IMR-90 (cell line): Measurements from ENCODE around the gene ACTRT2. TPM values are rescaled to one million over a fixed set of nuclear protein-coding genes. Genes with fewer than 3 reads are reported as not detected.

Source experiments
- ATAC-seq: fragments of 200-7000 bp; cut with Tn5 transposase; 2 replicates; pipeline ENCODE4 v1.9.1; 2020; ENCODE audit warnings: low read depth, mild to moderate bottlenecking, moderate library complexity
- BruUV-seq: library from RNA; stranded (reverse); fragments of 400-500 nt; replicated peaks from 2 replicates; lab custom pipeline; 2021; lab: Mats Ljungman, UMichigan
- CTCF ChIA-PET: fragments of 300-600 bp; formaldehyde crosslinking; extraction: SDS; loops from one replicate; lab custom pipeline; 2021; ENCODE audit warnings: antibody characterized with exemption; lab: Yijun Ruan, JAX
- POLR2A ChIA-PET: fragments of 300-600 bp; sonication (Branson Sonifier 250); formaldehyde crosslinking; loops from one replicate; lab custom pipeline; 2022; ENCODE audit warnings: antibody characterized with exemption; ENCODE audit not compliant: unreplicated experiment; lab: Charles Lee
- DNase-seq: peaks from one replicate; pipeline ENCODE4 v3.0.0; 2013
- H2AFZ ChIP-seq: replicated peaks from 2 replicates; pipeline ENCODE3; 2013; ENCODE audit warnings: low read length, mild to moderate bottlenecking; ENCODE audit not compliant: poor library complexity
- H2AK5ac ChIP-seq: 2 replicates; pipeline ENCODE4 v1.6.1; 2013; ENCODE audit warnings: low read depth, low read length, inconsistent platforms
- H2AK9ac ChIP-seq: replicated peaks from 2 replicates; pipeline ENCODE3; 2013; ENCODE audit warnings: mild to moderate bottlenecking, low read depth, low read length, moderate library complexity; ENCODE audit not compliant: poor library complexity
- H2BK120ac ChIP-seq: 2 replicates; pipeline ENCODE4 v1.6.1; 2013; ENCODE audit warnings: low read depth, low read length, inconsistent platforms
- H2BK15ac ChIP-seq: 3 replicates; pipeline ENCODE4 v1.6.1; 2013; ENCODE audit warnings: low read depth, low read length, inconsistent platforms
- H2BK20ac ChIP-seq: 2 replicates; pipeline ENCODE4 v1.6.1; 2013; ENCODE audit warnings: low read depth, mild to moderate bottlenecking, inconsistent platforms, low read length, moderate library complexity
- H2BK5ac ChIP-seq: 2 replicates; pipeline ENCODE4 v1.6.1; 2013; ENCODE audit warnings: mild to moderate bottlenecking, low read depth, low read length, inconsistent platforms; ENCODE audit not compliant: poor library complexity, severe bottlenecking
- H3K14ac ChIP-seq: replicated peaks from 2 replicates; pipeline ENCODE4 v1.6.1; 2013; ENCODE audit warnings: low read depth, low read length, inconsistent platforms
- H3K18ac ChIP-seq: 2 replicates; pipeline ENCODE4 v1.6.1; 2013; ENCODE audit warnings: low read depth, low read length, control low read depth
- H3K23ac ChIP-seq: 2 replicates; pipeline ENCODE4 v1.6.1; 2013; ENCODE audit warnings: low read depth, low read length, inconsistent platforms
- H3K27ac ChIP-seq: 2 replicates; pipeline ENCODE4 v1.5.1; 2013; ENCODE audit warnings: mild to moderate bottlenecking, control low read depth, low read length; ENCODE audit not compliant: insufficient read depth
- H3K27me3 ChIP-seq: 2 replicates; pipeline ENCODE4 v1.6.1; 2013; ENCODE audit warnings: low read length; ENCODE audit not compliant: control insufficient read depth, insufficient read depth
- H3K36me3 ChIP-seq: 2 replicates; pipeline ENCODE4 v1.6.1; 2013; ENCODE audit warnings: low read length, mixed read lengths; ENCODE audit not compliant: control insufficient read depth, insufficient read depth
- H3K4ac ChIP-seq: 2 replicates; pipeline ENCODE4 v1.6.1; 2013; ENCODE audit warnings: low read depth, low read length, inconsistent platforms
- H3K4me1 ChIP-seq: 2 replicates; pipeline ENCODE4 v1.6.1; 2013; ENCODE audit warnings: low read length, mixed read lengths; ENCODE audit not compliant: control insufficient read depth, insufficient read depth
- H3K4me2 ChIP-seq: 2 replicates; pipeline ENCODE4 v1.6.1; 2013; ENCODE audit warnings: low read depth, mild to moderate bottlenecking, control low read depth, low read length, moderate library complexity
- H3K4me3 ChIP-seq: 2 replicates; pipeline ENCODE4 v1.5.1; 2013; ENCODE audit warnings: low read depth, mild to moderate bottlenecking, control low read depth, low read length, moderate library complexity; ENCODE audit not compliant: insufficient read depth
- H3K56ac ChIP-seq: 2 replicates; pipeline ENCODE4 v1.6.1; 2013; ENCODE audit warnings: low read length, inconsistent platforms; ENCODE audit not compliant: insufficient read depth; ENCODE audit errors: extremely low read depth
- H3K79me1 ChIP-seq, 2 experiments: 2 replicates each; pipeline ENCODE4 v1.6.1; 2013; ENCODE audit warnings: low read length in 2 of 2, inconsistent platforms in 1 of 2, low read depth in 1 of 2
- H3K9ac ChIP-seq: 2 replicates; pipeline ENCODE4 v1.6.1; 2013; ENCODE audit warnings: low read depth, low read length, control low read depth
- H3K9me1 ChIP-seq: 2 replicates; pipeline ENCODE4 v1.6.1; 2013; ENCODE audit warnings: low read length, inconsistent platforms; ENCODE audit not compliant: insufficient read depth
- H3K9me3 ChIP-seq: 2 replicates; pipeline ENCODE4 v1.6.1; 2013; ENCODE audit warnings: low read length; ENCODE audit not compliant: control insufficient read depth, insufficient read depth
- H4K20me1 ChIP-seq: 2 replicates; pipeline ENCODE4 v1.6.1; 2013; ENCODE audit warnings: low read length, inconsistent platforms; ENCODE audit not compliant: insufficient read depth
- H4K5ac ChIP-seq: 2 replicates; pipeline ENCODE4 v1.6.1; 2013; ENCODE audit warnings: mild to moderate bottlenecking, low read depth, low read length, control low read depth
- H4K8ac ChIP-seq, 2 experiments: 2 replicates each; pipeline ENCODE4 v1.6.1; 2013; ENCODE audit warnings: low read depth in 2 of 2, low read length in 2 of 2, control low read depth in 1 of 2, inconsistent platforms in 1 of 2
- H4K91ac ChIP-seq: 2 replicates; pipeline ENCODE4 v1.6.1; 2013; ENCODE audit warnings: low read depth, low read length, inconsistent platforms; ENCODE audit not compliant: insufficient read depth
- BHLHE40 ChIP-seq: fragments of 150-350 bp; IDR thresholded peaks from 2 replicates; pipeline ENCODE4 v1.6.1; 2016; ENCODE audit warnings: mild to moderate bottlenecking, low read depth, low read length
- CEBPB ChIP-seq: IDR thresholded peaks from 2 replicates; pipeline ENCODE4 v1.6.1; 2012; ENCODE audit warnings: low read depth, low read length, improper control_type of control experiment
- MAFK ChIP-seq: IDR thresholded peaks from 2 replicates; pipeline ENCODE4 v1.6.1; 2012; ENCODE audit warnings: low read depth, low read length, improper control_type of control experiment
- RCOR1 ChIP-seq: IDR thresholded peaks from 2 replicates; pipeline ENCODE4 v1.6.1; 2012; ENCODE audit warnings: mild to moderate bottlenecking, low read length, improper control_type of control experiment; ENCODE audit not compliant: insufficient replicate concordance
- SMC3 ChIP-seq: fragments of 150-350 bp; IDR thresholded peaks from 2 replicates; pipeline ENCODE4 v1.6.1; 2016; ENCODE audit warnings: low read depth, mild to moderate bottlenecking, antibody characterized with exemption, low read length, moderate library complexity
- WGBS, 2 experiments: methylation state at CpG; one replicate each; pipeline versions ENCODE4 v1.1.5 to v1.1.7; 2013; ENCODE audit warnings: missing lambda C conversion rate in 2 of 2; ENCODE audit not compliant: insufficient read length in 1 of 2; ENCODE audit errors: extremely low coverage in 2 of 2; 5-methylcytosine and 5-hydroxymethylcytosine counted together
- dilution Hi-C: fragments of 300-500 bp; cut with HindIII; formaldehyde crosslinking; loops from one replicate; pipeline ENCODE4 v1.14.3; 2018; ENCODE audit warnings: low sequenced_read_pairs; ENCODE audit not compliant: unreplicated experiment
- in situ Hi-C: fragments of 300-500 bp; cut with MboI; formaldehyde crosslinking; loops from 3 replicates; pipeline ENCODE4 v1.14.3; 2019; ENCODE audit warnings: low sequenced_read_pairs, inconsistent platforms, mixed read lengths
- intact Hi-C: fragments of 100-400 bp; cut with micrococcal nuclease; formaldehyde crosslinking; loops from 2 replicates; pipeline ENCODE4 v1.10.0; 2022
- polyA plus RNA-seq, 3 experiments: library from polyadenylated mRNA; depleted of rRNA; stranded (reverse); fragments of >200 nt; gene quantifications; 2 replicates each; pipeline ENCODE4 v1.2.3, GENCODE V29; 2012; ENCODE audit warnings: low replicate concordance in 1 of 3
- total RNA-seq: library from RNA; depleted of rRNA; stranded (reverse); fragments of >200 nt; gene quantifications from 2 replicates; pipeline ENCODE4 v1.2.3, GENCODE V29; 2012
- TF ChIP-seq, protein P1 (sequence below): fragments of 150-350 bp; IDR thresholded peaks from 2 replicates; pipeline ENCODE4 v1.6.1; 2017; ENCODE audit warnings: mild to moderate bottlenecking, antibody characterized with exemption, low read length, low read depth
- TF ChIP-seq, protein P2 (sequence below): fragments of 150-350 bp; IDR thresholded peaks from 2 replicates; pipeline ENCODE4 v1.6.1; 2016; ENCODE audit warnings: low read depth, mild to moderate bottlenecking, low read length, moderate library complexity, borderline replicate concordance
- TF ChIP-seq, protein P3 (sequence below): conservative IDR thresholded peaks from 2 replicates; pipeline ENCODE4 v1.5.1; 2012; ENCODE audit warnings: mild to moderate bottlenecking, low read depth, low read length, improper control_type of control experiment

ACTRT2 gene
- total and polyA plus RNA-seq, 2 of the 4 experiments (the other 2 are of a cell fraction): not detected

DNA sequence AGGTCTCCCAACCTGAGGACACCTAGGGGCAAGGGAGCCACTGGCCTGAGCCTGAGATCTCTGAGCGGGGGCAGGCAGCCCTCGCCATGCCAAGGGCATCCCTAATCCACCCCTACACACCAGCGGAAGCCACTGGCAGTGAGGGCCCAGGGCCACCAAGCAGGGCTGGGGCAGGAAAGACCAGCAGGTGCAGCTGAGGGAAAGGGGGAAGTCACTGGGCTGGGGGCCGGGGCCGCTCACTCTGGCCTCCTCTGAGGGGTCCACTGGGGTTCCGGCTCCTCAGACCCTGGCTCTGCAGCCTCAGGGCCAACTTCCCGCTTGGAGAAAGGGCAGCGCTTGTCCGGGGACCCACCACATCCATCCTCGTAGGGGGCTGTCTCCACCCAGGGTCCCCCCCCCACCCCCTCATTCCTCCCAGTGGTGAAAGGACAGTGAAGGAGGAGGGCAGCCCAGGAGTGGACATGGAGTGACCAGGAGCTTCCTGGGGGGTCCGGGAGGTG is 42.5 kb upstream of the ACTRT2 start:
- Histone ChIP-seq H2BK5ac (no peak overlapping the region), H3K23ac (no peak overlapping the region), H2BK15ac (no peak overlapping the region), H2BK20ac (no peak overlapping the region), H3K4ac (no peak overlapping the region), H3K4me2 (no peak overlapping the region), H3K4me1 (no peaks in the 10 kb centered on the region), H3K9ac (no peak overlapping the region), H3K27ac (no peak overlapping the region), H2AFZ (no peak overlapping the region), H2AK5ac (no peak overlapping the region), H2BK120ac (no peak overlapping the region), H3K9me1 (no peaks in the 10 kb centered on the region), H4K8ac (no peak overlapping the region), H4K5ac (no peak overlapping the region), H3K27me3 (no peaks in the 10 kb centered on the region), H3K36me3 (no peaks in the 10 kb centered on the region), H3K9me3 (peaks cover 46% of the 10 kb centered on the region), H3K4me3 (no peak overlapping the region), H3K56ac (no peak overlapping the region), H4K91ac (no peak overlapping the region), H4K20me1 (no peaks in the 10 kb centered on the region), H3K79me1 (no peaks in the 10 kb centered on the region), H3K18ac (no peak overlapping the region), H3K14ac (no peak overlapping the region), H2AK9ac (no peak overlapping the region)
- WGBS, 2 experiments: no CpG with 5 or more reads among the region's 11 CpGs
- ATAC-seq: no peak
- no peak for DNase-seq
- ChIA-PET POLR2A (no interaction called here), CTCF (no interaction called here)
- TF ChIP-seq RCOR1: no peak
- TF ChIP-seq, protein P1, sequence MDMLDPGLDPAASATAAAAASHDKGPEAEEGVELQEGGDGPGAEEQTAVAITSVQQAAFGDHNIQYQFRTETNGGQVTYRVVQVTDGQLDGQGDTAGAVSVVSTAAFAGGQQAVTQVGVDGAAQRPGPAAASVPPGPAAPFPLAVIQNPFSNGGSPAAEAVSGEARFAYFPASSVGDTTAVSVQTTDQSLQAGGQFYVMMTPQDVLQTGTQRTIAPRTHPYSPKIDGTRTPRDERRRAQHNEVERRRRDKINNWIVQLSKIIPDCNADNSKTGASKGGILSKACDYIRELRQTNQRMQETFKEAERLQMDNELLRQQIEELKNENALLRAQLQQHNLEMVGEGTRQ: no peak
- TF ChIP-seq, protein P2, sequence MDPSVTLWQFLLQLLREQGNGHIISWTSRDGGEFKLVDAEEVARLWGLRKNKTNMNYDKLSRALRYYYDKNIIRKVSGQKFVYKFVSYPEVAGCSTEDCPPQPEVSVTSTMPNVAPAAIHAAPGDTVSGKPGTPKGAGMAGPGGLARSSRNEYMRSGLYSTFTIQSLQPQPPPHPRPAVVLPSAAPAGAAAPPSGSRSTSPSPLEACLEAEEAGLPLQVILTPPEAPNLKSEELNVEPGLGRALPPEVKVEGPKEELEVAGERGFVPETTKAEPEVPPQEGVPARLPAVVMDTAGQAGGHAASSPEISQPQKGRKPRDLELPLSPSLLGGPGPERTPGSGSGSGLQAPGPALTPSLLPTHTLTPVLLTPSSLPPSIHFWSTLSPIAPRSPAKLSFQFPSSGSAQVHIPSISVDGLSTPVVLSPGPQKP: no peak
- TF ChIP-seq SMC3: no peak
- no peak for TF ChIP-seq MAFK
- TF ChIP-seq, protein P3, sequence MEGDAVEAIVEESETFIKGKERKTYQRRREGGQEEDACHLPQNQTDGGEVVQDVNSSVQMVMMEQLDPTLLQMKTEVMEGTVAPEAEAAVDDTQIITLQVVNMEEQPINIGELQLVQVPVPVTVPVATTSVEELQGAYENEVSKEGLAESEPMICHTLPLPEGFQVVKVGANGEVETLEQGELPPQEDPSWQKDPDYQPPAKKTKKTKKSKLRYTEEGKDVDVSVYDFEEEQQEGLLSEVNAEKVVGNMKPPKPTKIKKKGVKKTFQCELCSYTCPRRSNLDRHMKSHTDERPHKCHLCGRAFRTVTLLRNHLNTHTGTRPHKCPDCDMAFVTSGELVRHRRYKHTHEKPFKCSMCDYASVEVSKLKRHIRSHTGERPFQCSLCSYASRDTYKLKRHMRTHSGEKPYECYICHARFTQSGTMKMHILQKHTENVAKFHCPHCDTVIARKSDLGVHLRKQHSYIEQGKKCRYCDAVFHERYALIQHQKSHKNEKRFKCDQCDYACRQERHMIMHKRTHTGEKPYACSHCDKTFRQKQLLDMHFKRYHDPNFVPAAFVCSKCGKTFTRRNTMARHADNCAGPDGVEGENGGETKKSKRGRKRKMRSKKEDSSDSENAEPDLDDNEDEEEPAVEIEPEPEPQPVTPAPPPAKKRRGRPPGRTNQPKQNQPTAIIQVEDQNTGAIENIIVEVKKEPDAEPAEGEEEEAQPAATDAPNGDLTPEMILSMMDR: no peak
- TF ChIP-seq CEBPB: no peak
- no peak for TF ChIP-seq BHLHE40
- in situ Hi-C loops: no loop called here
- dilution Hi-C loops: no loop called here
- no TSS peak for BruUV-seq
- intact Hi-C loops: no loop called here
